Measurements from ENCODE around the gene KCNAB1. TPM values are rescaled to one million over a fixed set of nuclear protein-coding genes. Genes with fewer than 3 reads are reported as not detected.

KCNAB1 gene
- polyA plus RNA-seq, 1 donor (not counting 4 experiments of a cell fraction or from before 2014, with no cell fraction given) = 0.03 TPM

DNA sequence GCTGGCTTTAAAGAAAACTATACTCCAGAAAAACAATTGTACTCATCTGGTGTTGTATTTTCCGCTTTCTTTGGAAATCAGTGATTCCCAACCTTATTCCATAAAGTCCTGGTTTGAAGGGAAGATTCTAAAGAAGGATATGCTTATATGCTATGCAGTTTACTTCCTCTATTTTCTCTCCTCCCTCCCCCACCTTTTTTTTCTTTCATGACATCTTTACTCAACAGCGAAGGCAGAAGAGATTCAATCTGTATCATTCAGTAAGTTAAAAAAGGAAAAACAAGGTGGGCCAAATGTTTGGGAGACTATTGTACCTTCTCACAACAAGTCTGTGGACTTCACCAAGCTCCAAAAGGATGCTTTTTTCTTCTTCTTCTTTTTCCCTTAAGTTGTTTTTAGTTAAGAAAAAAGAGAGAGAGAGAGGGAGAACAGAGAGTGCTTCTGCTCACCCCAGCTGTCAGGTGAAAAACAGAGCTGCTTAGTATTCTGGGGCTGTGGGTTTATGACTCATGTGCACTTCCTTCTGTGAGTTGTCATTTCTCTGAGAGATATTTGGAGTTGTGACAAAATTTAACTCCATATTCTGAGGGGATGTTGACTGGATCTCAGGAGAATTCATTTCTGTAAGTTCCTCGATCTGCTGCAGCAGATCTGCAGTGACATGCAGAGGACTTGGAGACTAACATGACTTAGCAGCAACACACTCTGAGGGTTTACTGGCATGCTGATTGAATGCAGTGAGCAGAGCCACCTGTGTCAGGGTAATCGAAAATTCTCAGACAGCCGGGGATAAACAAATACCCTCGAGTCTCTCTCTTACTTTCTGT lies 363.8 kb downstream of the KCNAB1 start:
- H3K79me2 ChIP-seq (ENCODE audit: control insufficient read depth, insufficient read depth, low read length) = no peaks in the 10 kb centered on the region
- no peaks in the 10 kb centered on the region for H3K9me3 ChIP-seq (ENCODE audit: control insufficient read depth, low read depth, low read length)
- H3K36me3 ChIP-seq (ENCODE audit: control insufficient read depth in 2 of 2, extremely low read depth in 1 of 2, insufficient read depth in 2 of 2, low read length in 2 of 2) = no peaks in the 10 kb centered on the region
- DNase-seq (ENCODE audit: low read depth, low spot score) = peak; percentile 15
- no peaks in the 10 kb centered on the region for H3K9me1 ChIP-seq (ENCODE audit: control insufficient read depth, extremely low read depth, insufficient read depth, low read length)
- dilution Hi-C loops (cut with MboI; ENCODE audit: extremely low pct_ligation_motif_present, low sequenced_read_pairs) = no loop called here
- H3K4me3 ChIP-seq (ENCODE audit: control insufficient read depth in 2 of 3, extremely low read depth in 1 of 3, insufficient read depth in 2 of 3, low read depth in 1 of 3, low read length in 3 of 3) = peak overlapping the region in 1 of 3 experiments; percentile 49
- TF ChIP-seq CTCF (optimal IDR thresholded peaks at IDR 0.05 in 1 of 3, IDR thresholded peaks at IDR 0.05 in 1 of 3, conservative IDR thresholded peaks at IDR 0.05 in 1 of 3; ENCODE audit: extremely low read depth in 1 of 3, insufficient read depth in 2 of 3, low read length in 3 of 3) (no peak), EZH2 (IDR thresholded peaks at IDR 0.05; ENCODE audit: low read length) (no peak)
- H3K27me3 ChIP-seq (ENCODE audit: control insufficient read depth, extremely low read depth, insufficient read depth, low read length) = no peaks in the 10 kb centered on the region
- H3K27ac ChIP-seq (ENCODE audit: control insufficient read depth, insufficient read depth, low read length) = peak overlapping the region; percentile 33
- no peaks in the 10 kb centered on the region for H4K20me1 ChIP-seq (ENCODE audit: control insufficient read depth, extremely low read depth, insufficient read depth, low read length)
- H2AFZ ChIP-seq (ENCODE audit: control insufficient read depth, low read length) = no peak overlapping the region
- no peak overlapping the region for H3K9ac ChIP-seq (ENCODE audit: control insufficient read depth, extremely low read depth, insufficient read depth, low read length)
- peak; percentile 92 for FAIRE-seq
- peaks cover 18% of the 10 kb centered on the region for H3K4me1 ChIP-seq (ENCODE audit: control insufficient read depth, extremely low read depth, insufficient read depth, low read length)
- H3K4me2 ChIP-seq (ENCODE audit: control insufficient read depth, extremely low read depth, insufficient read depth, low read depth, low read length) = peak overlapping the region; percentile 83

GRCh38 chr3:156488767-156489166 lies 368.4 kb downstream of the KCNAB1 start:
- no peak overlapping the region for H3K4me2 ChIP-seq (ENCODE audit: control insufficient read depth, extremely low read depth, insufficient read depth, low read depth, low read length)
- no peaks in the 10 kb centered on the region for H3K9me1 ChIP-seq (ENCODE audit: control insufficient read depth, extremely low read depth, insufficient read depth, low read length)
- dilution Hi-C loops (cut with MboI; ENCODE audit: extremely low pct_ligation_motif_present, low sequenced_read_pairs) = no loop called here
- peaks cover 18% of the 10 kb centered on the region for H3K4me1 ChIP-seq (ENCODE audit: control insufficient read depth, extremely low read depth, insufficient read depth, low read length)
- TF ChIP-seq EZH2 (IDR thresholded peaks at IDR 0.05; ENCODE audit: low read length) (no peak), CTCF (optimal IDR thresholded peaks at IDR 0.05 in 1 of 3, IDR thresholded peaks at IDR 0.05 in 1 of 3, conservative IDR thresholded peaks at IDR 0.05 in 1 of 3; ENCODE audit: extremely low read depth in 1 of 3, insufficient read depth in 2 of 3, low read length in 3 of 3) (no peak)
- H4K20me1 ChIP-seq (ENCODE audit: control insufficient read depth, extremely low read depth, insufficient read depth, low read length) = no peaks in the 10 kb centered on the region
- H3K36me3 ChIP-seq (ENCODE audit: control insufficient read depth in 2 of 2, extremely low read depth in 1 of 2, insufficient read depth in 2 of 2, low read length in 2 of 2) = no peaks in the 10 kb centered on the region
- H3K27ac ChIP-seq (ENCODE audit: control insufficient read depth, insufficient read depth, low read length) = no peak overlapping the region
- no peaks in the 10 kb centered on the region for H3K27me3 ChIP-seq (ENCODE audit: control insufficient read depth, extremely low read depth, insufficient read depth, low read length)
- no peaks in the 10 kb centered on the region for H3K79me2 ChIP-seq (ENCODE audit: control insufficient read depth, insufficient read depth, low read length)
- no peak for DNase-seq (ENCODE audit: low read depth, low spot score)
- H3K4me3 ChIP-seq (ENCODE audit: control insufficient read depth in 2 of 3, extremely low read depth in 1 of 3, insufficient read depth in 2 of 3, low read depth in 1 of 3, low read length in 3 of 3) = no peak overlapping the region
- H3K9ac ChIP-seq (ENCODE audit: control insufficient read depth, extremely low read depth, insufficient read depth, low read length) = no peak overlapping the region
- H3K9me3 ChIP-seq (ENCODE audit: control insufficient read depth, low read depth, low read length) = no peaks in the 10 kb centered on the region
- no peak overlapping the region for H2AFZ ChIP-seq (ENCODE audit: control insufficient read depth, low read length)
- no peak for FAIRE-seq

Data from keratinocyte (primary cell).